GM12878 (cell line): Measurements from ENCODE around the gene MYL11. TPM values are rescaled to one million over a fixed set of nuclear protein-coding genes. Genes with fewer than 3 reads are reported as not detected.

Experiments
- BACH1 ChIP-seq: fragments of 450-650 bp; IDR thresholded peaks from 2 replicates; pipeline ENCODE4 v1.6.1; 2017; ENCODE audit warnings: mild to moderate bottlenecking, borderline replicate concordance
- CBX3 ChIP-seq: fragments of 200-600 bp; sonication (generic); IDR thresholded peaks from 2 replicates; pipeline ENCODE4 v1.6.1; 2016; ENCODE audit warnings: low read depth, borderline replicate concordance
- CEBPB ChIP-seq, 2 experiments: fragments of 150-350 bp in 1 of 2; IDR thresholded peaks; 2 replicates each; pipeline ENCODE4 v1.6.1; 2012 to 2014; ENCODE audit warnings: low read depth in 2 of 2, low read length in 2 of 2, borderline replicate concordance in 1 of 2, inconsistent platforms in 1 of 2
- CHD1 ChIP-seq: IDR thresholded peaks from 2 replicates; pipeline ENCODE4 v1.6.1; 2012; ENCODE audit warnings: low read depth, low read length, improper control_type of control experiment
- ESRRA ChIP-seq: IDR thresholded peaks from 2 replicates; pipeline ENCODE4 v1.6.1; 2012; ENCODE audit warnings: mild to moderate bottlenecking, low read length, improper control_type of control experiment
- GABPA ChIP-seq: IDR thresholded peaks from 2 replicates; pipeline ENCODE4 v1.6.1; 2014; ENCODE audit warnings: antibody characterized with exemption, low read depth, mild to moderate bottlenecking, inconsistent platforms
- HDAC2 ChIP-seq: fragments of 200-600 bp; sonication (generic); IDR thresholded peaks from 2 replicates; pipeline ENCODE4 v1.6.1; 2017
- JUNB ChIP-seq: IDR thresholded peaks from 2 replicates; pipeline ENCODE4 v1.6.1; 2016; ENCODE audit warnings: antibody characterized with exemption, mild to moderate bottlenecking
- JUND ChIP-seq: IDR thresholded peaks from 2 replicates; pipeline ENCODE4 v1.6.1; 2012; ENCODE audit warnings: low read depth, mild to moderate bottlenecking, low read length, improper control_type of control experiment, moderate library complexity
- MEF2B ChIP-seq: fragments of 450-650 bp; IDR thresholded peaks from 2 replicates; pipeline ENCODE4 v1.6.1; 2018; ENCODE audit warnings: mild to moderate bottlenecking, moderate library complexity; ENCODE audit not compliant: partially characterized antibody, poor library complexity, severe bottlenecking
- MTA2 ChIP-seq: fragments of 450-650 bp; IDR thresholded peaks from 2 replicates; pipeline ENCODE4 v1.6.1; 2016; ENCODE audit warnings: low read depth, mild to moderate bottlenecking, moderate library complexity
- NR2C2 ChIP-seq: IDR thresholded peaks from 2 replicates; pipeline ENCODE4 v1.6.1; 2011; ENCODE audit warnings: borderline replicate concordance, low read depth; ENCODE audit not compliant: control insufficient read depth, insufficient read length
- POLR2AphosphoS2 ChIP-seq: IDR thresholded peaks from 2 replicates; pipeline ENCODE4 v1.6.1; 2011; ENCODE audit warnings: low read depth, mild to moderate bottlenecking, low read length, improper control_type of control experiment, moderate library complexity
- RBBP5 ChIP-seq: fragments of 200-600 bp; sonication (generic); conservative IDR thresholded peaks from 2 replicates; pipeline ENCODE4 v1.6.1; 2016
- SMAD1 ChIP-seq: fragments of 450-650 bp; IDR thresholded peaks from 2 replicates; pipeline ENCODE4 v1.6.1; 2018; ENCODE audit warnings: mild to moderate bottlenecking, low read depth; ENCODE audit not compliant: partially characterized antibody
- YBX1 ChIP-seq: fragments of 450-650 bp; IDR thresholded peaks from 2 replicates; pipeline ENCODE4 v1.6.1; 2016; ENCODE audit warnings: antibody characterized with exemption
- ZBED1 ChIP-seq: IDR thresholded peaks from 2 replicates; pipeline ENCODE4 v1.6.1; 2016; ENCODE audit warnings: borderline replicate concordance
- polyA plus RNA-seq, 11 experiments: library from polyadenylated mRNA; depleted of rRNA in 4 of 11; unstranded in 6 of 11; stranded (reverse) in 5 of 11; fragments of >200 nt; fragmentation: Nextera tagmentation in 4 of 11; fragmentation: Illumina TruSeq in 1 of 11; extraction: Ambion mirVana in 4 of 11; extraction: Trizol in 1 of 11; gene quantifications; 1 replicate in 1 of 11; 2 replicates in 10 of 11; pipeline versions ENCODE4 v1.2.1 to v1.2.3, GENCODE V29; 2011 to 2016; ENCODE audit warnings: inconsistent platforms in 2 of 11, missing spikeins in 2 of 11, low read depth in 1 of 11
- total RNA-seq, 4 experiments: library from RNA; depleted of rRNA in 3 of 4; stranded (reverse); fragments of >200 nt in 3 of 4; fragmentation: Illumina TruSeq in 1 of 4; extraction: Trizol in 1 of 4; gene quantifications; 2 replicates each; pipeline versions ENCODE4 v1.2.1 to v1.2.3, GENCODE V29; 2013 to 2021
- TF ChIP-seq, protein P1 (sequence below): fragments of 150-350 bp; IDR thresholded peaks from 2 replicates; pipeline ENCODE4 v1.6.1; 2014; ENCODE audit warnings: mild to moderate bottlenecking, low read depth, low read length
- TF ChIP-seq, protein P2 (sequence below): fragments of 450-650 bp; IDR thresholded peaks from 2 replicates; pipeline ENCODE4 v1.6.1; 2017; ENCODE audit warnings: mild to moderate bottlenecking, moderate library complexity
- TF ChIP-seq, protein P3 (sequence below): fragments of 450-650 bp; IDR thresholded peaks from 2 replicates; pipeline ENCODE4 v1.6.1; 2017; ENCODE audit warnings: antibody characterized with exemption, mild to moderate bottlenecking, moderate library complexity
- TF ChIP-seq, protein P4 (sequence below): IDR thresholded peaks from 2 replicates; pipeline ENCODE4 v1.6.1; 2011; ENCODE audit warnings: borderline replicate concordance, low read depth, mild to moderate bottlenecking, moderate library complexity, mixed read lengths, low read length; ENCODE audit not compliant: insufficient read depth; ENCODE audit errors: extremely low read length

The MYL11 gene
- total and polyA plus RNA-seq, 10 of the 15 experiments (the other 5 are each of a cell fraction or from before 2014, with no cell fraction given) = 0.19 to 1.2 (median 0.61) TPM; not detected in 5

DNA sequence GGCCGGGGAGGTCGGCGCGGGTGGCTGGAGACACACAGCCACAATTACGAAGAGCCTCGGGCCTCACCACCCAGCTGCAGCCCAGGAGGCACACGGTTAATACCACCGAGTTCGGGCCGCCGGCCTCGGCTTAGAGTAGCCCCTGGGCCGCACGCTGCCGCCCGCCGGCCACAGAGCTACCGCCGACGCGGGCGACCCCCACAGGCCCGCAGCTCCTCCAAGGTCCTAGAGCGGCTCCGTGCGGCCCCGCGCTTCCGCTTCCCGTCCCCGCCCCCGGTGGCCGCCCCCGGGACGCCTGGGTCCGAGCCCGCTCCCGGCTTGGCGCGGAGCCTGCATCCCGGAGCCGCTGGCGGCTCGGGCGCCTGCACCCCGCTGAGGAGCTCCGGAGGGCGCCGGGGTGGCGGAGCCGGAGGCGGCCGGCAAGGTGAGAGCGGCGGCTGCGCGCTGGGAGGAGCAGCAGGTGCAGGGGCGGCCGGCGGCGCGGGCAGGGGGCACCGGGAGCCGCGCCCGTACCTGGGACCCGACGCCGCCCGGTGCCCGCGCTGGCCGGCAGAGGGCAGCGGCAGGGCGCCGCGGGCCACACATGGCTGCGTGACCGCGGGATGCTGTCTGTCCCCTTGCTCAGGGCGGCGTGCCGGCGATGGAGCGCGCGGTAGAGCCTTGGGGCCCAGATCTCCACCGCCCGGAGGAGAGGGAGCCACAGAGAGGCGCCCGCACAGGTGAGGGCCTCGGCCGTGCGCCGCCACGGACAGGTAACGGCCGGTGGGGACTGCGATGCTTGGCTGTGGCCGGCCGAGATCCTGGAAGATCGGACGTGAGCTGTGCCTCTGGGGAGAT lies 20.8 kb downstream of the MYL11 start, which contains the start of gene ZNF48 (continued):
- TF ChIP-seq, protein P1, sequence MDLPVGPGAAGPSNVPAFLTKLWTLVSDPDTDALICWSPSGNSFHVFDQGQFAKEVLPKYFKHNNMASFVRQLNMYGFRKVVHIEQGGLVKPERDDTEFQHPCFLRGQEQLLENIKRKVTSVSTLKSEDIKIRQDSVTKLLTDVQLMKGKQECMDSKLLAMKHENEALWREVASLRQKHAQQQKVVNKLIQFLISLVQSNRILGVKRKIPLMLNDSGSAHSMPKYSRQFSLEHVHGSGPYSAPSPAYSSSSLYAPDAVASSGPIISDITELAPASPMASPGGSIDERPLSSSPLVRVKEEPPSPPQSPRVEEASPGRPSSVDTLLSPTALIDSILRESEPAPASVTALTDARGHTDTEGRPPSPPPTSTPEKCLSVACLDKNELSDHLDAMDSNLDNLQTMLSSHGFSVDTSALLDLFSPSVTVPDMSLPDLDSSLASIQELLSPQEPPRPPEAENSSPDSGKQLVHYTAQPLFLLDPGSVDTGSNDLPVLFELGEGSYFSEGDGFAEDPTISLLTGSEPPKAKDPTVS = no peak
- TF ChIP-seq SMAD1 (no peak), CBX3 (no peak), MTA2 (no peak), ESRRA (no peak), JUND (no peak), CHD1 (no peak), ZBED1 (no peak), YBX1 (no peak), BACH1 (no peak; the same call in 1 of the 2 replicates), NR2C2 (no peak), MEF2B (peak; percentile 73), HDAC2 (no peak), JUNB (no peak), GABPA (peak; percentile 79), CEBPB (IDR thresholded peaks at IDR 0.05; ENCODE audit: borderline replicate concordance in 1 of 2, low read depth in 2 of 2, low read length in 2 of 2) (no peak), POLR2AphosphoS2 (no peak), RBBP5 (no peak)
- TF ChIP-seq, protein P2, sequence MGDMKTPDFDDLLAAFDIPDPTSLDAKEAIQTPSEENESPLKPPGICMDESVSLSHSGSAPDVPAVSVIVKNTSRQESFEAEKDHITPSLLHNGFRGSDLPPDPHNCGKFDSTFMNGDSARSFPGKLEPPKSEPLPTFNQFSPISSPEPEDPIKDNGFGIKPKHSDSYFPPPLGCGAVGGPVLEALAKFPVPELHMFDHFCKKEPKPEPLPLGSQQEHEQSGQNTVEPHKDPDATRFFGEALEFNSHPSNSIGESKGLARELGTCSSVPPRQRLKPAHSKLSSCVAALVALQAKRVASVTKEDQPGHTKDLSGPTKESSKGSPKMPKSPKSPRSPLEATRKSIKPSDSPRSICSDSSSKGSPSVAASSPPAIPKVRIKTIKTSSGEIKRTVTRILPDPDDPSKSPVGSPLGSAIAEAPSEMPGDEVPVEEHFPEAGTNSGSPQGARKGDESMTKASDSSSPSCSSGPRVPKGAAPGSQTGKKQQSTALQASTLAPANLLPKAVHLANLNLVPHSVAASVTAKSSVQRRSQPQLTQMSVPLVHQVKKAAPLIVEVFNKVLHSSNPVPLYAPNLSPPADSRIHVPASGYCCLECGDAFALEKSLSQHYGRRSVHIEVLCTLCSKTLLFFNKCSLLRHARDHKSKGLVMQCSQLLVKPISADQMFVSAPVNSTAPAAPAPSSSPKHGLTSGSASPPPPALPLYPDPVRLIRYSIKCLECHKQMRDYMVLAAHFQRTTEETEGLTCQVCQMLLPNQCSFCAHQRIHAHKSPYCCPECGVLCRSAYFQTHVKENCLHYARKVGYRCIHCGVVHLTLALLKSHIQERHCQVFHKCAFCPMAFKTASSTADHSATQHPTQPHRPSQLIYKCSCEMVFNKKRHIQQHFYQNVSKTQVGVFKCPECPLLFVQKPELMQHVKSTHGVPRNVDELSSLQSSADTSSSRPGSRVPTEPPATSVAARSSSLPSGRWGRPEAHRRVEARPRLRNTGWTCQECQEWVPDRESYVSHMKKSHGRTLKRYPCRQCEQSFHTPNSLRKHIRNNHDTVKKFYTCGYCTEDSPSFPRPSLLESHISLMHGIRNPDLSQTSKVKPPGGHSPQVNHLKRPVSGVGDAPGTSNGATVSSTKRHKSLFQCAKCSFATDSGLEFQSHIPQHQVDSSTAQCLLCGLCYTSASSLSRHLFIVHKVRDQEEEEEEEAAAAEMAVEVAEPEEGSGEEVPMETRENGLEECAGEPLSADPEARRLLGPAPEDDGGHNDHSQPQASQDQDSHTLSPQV = no peak
- TF ChIP-seq, protein P3, sequence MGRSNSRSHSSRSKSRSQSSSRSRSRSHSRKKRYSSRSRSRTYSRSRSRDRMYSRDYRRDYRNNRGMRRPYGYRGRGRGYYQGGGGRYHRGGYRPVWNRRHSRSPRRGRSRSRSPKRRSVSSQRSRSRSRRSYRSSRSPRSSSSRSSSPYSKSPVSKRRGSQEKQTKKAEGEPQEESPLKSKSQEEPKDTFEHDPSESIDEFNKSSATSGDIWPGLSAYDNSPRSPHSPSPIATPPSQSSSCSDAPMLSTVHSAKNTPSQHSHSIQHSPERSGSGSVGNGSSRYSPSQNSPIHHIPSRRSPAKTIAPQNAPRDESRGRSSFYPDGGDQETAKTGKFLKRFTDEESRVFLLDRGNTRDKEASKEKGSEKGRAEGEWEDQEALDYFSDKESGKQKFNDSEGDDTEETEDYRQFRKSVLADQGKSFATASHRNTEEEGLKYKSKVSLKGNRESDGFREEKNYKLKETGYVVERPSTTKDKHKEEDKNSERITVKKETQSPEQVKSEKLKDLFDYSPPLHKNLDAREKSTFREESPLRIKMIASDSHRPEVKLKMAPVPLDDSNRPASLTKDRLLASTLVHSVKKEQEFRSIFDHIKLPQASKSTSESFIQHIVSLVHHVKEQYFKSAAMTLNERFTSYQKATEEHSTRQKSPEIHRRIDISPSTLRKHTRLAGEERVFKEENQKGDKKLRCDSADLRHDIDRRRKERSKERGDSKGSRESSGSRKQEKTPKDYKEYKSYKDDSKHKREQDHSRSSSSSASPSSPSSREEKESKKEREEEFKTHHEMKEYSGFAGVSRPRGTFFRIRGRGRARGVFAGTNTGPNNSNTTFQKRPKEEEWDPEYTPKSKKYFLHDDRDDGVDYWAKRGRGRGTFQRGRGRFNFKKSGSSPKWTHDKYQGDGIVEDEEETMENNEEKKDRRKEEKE = 0 out of 2 replicates have a peak, but pooled peaks have one; percentile 45
- TF ChIP-seq, protein P4, sequence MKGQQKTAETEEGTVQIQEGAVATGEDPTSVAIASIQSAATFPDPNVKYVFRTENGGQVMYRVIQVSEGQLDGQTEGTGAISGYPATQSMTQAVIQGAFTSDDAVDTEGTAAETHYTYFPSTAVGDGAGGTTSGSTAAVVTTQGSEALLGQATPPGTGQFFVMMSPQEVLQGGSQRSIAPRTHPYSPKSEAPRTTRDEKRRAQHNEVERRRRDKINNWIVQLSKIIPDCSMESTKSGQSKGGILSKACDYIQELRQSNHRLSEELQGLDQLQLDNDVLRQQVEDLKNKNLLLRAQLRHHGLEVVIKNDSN = no peak
